Fibroblast of the aortic adventitia (primary cell): Measurements from ENCODE around the gene SIVA1. TPM values are rescaled to one million over a fixed set of nuclear protein-coding genes. Genes with fewer than 3 reads are reported as not detected.

Source experiments
- DNase-seq: peaks from one replicate; pipeline ENCODE4 v3.0.0-alpha.2; 2010; ENCODE audit warnings: low read depth
- H3K4me3 ChIP-seq: 2 replicates; pipeline ENCODE4 v1.5.1; 2011; ENCODE audit warnings: low read depth, mild to moderate bottlenecking, control low read depth, low read length, moderate library complexity
- CTCF ChIP-seq: IDR thresholded peaks from 2 replicates; pipeline ENCODE4 v1.5.1; 2011; ENCODE audit warnings: mild to moderate bottlenecking, low read length, control low read depth, inconsistent platforms; ENCODE audit not compliant: insufficient read depth
- total RNA-seq: library from RNA; depleted of rRNA; stranded (reverse); fragments of >200 nt; gene quantifications from 2 replicates; pipeline ENCODE4 v1.2.3, GENCODE V29; 2012; ENCODE audit warnings: low replicate concordance

SIVA1 gene
- total RNA-seq, 1 donor: 87.3 TPM

GRCh38 chr14:104757681-104758392 is 4.9 kb downstream of the SIVA1 start:
- TF ChIP-seq CTCF: no peak
- no peak for DNase-seq
- H3K4me3 ChIP-seq: no peak overlapping the region

GRCh38 chr14:104758981-104759969 is 6.3 kb downstream of the SIVA1 start:
- no peak for DNase-seq
- H3K4me3 ChIP-seq: no peak overlapping the region
- no peak for TF ChIP-seq CTCF

GRCh38 chr14:104765517-104765916 is 12.6 kb downstream of the SIVA1 start:
- no peak for TF ChIP-seq CTCF

GRCh38 chr14:104766256-104766862 is 13.4 kb downstream of the SIVA1 start:
- TF ChIP-seq CTCF: no peak
- no peak overlapping the region for H3K4me3 ChIP-seq
- no peak for DNase-seq

More at GRCh38 chr14:104765517-104765916, 12.6 kb downstream of the SIVA1 start:
- H3K4me3 ChIP-seq: no peak overlapping the region
- DNase-seq: no peak

- no peak for TF ChIP-seq CTCF
- no peak overlapping the region for H3K4me3 ChIP-seq
- no peak for DNase-seq
Measured at GRCh38 chr14:104766863-104767633, 14.1 kb downstream of the SIVA1 start.

- TF ChIP-seq CTCF: no peak
- H3K4me3 ChIP-seq: no peak overlapping the region
- no peak for DNase-seq
Measured at GRCh38 chr14:104767634-104767918, 14.6 kb downstream of the SIVA1 start.
